Cardiac muscle cell (in vitro differentiated cells and primary cell): ENCODE results near the gene DOCK2. TPM values are rescaled to one million over a fixed set of nuclear protein-coding genes. Genes with fewer than 3 reads are reported as not detected.
A peak's percentile ranks its signal among the peaks of the same experiment; 100 is the strongest.

Experiments used
- DNase-seq, 2 donors: peaks; one replicate each; pipeline versions ENCODE4 v3.0.0 to v3.0.0-alpha.2; 2010 to 2017; ENCODE audit warnings: low read depth in 1 of 2, low spot score in 1 of 2
- H3K27ac ChIP-seq: fragments of 200-600 bp; sonication (generic); 2 replicates; pipeline ENCODE4 v1.5.1; 2016
- H3K27me3 ChIP-seq: fragments of 200-600 bp; sonication (generic); 2 replicates; pipeline ENCODE4 v1.6.0; 2016; ENCODE audit warnings: control low read depth
- H3K36me3 ChIP-seq: fragments of 200-600 bp; sonication (generic); 2 replicates; pipeline ENCODE4 v1.5.1; 2016; ENCODE audit warnings: control low read depth
- H3K4me1 ChIP-seq: fragments of 200-600 bp; sonication (generic); 2 replicates; pipeline ENCODE4 v1.8.1; 2017; ENCODE audit warnings: low read depth, mild to moderate bottlenecking, mixed run types
- H3K4me3 ChIP-seq: fragments of 200-600 bp; sonication (generic); 2 replicates; pipeline ENCODE4 v1.5.1; 2016; ENCODE audit warnings: mild to moderate bottlenecking
- H3K9me3 ChIP-seq: fragments of 200-600 bp; sonication (generic); 2 replicates; pipeline ENCODE4 v1.5.1; 2017; ENCODE audit warnings: low read depth, mild to moderate bottlenecking, control low read depth
- CTCF ChIP-seq: IDR thresholded peaks from 2 replicates; pipeline ENCODE4 v1.5.1; 2012; ENCODE audit warnings: low read depth, mild to moderate bottlenecking, low read length
- polyA plus RNA-seq: library from polyadenylated mRNA; unstranded; fragments of >200 nt; fragmentation: Nextera tagmentation; extraction: Ambion mirVana; gene quantifications from 2 replicates; pipeline ENCODE4 v1.2.1, GENCODE V29; 2016
- total RNA-seq: library from RNA; depleted of rRNA; stranded (reverse); fragments of >200 nt; gene quantifications from 2 replicates; pipeline ENCODE4 v1.2.3, GENCODE V29; 2016

Gene DOCK2
- total and polyA plus RNA-seq, 2 experiments from 2014 or later: 3.3 to 6.5 TPM

GRCh38 chr5:169778622-169779596 lies 141.8 kb downstream of the DOCK2 start:
- no peaks in the 10 kb centered on the region for H3K9me3 ChIP-seq
- no peaks in the 10 kb centered on the region for H3K36me3 ChIP-seq
- no peak overlapping the region for H3K4me3 ChIP-seq
- DNase-seq: no peak
- TF ChIP-seq CTCF: no peak
- no peaks in the 10 kb centered on the region for H3K27me3 ChIP-seq
- peaks cover 33% of the 10 kb centered on the region for H3K4me1 ChIP-seq
- H3K27ac ChIP-seq: peak overlapping the region; percentile 16

GRCh38 chr5:169781420-169782345 lies 144.6 kb downstream of the DOCK2 start:
- no peak for TF ChIP-seq CTCF
- Histone ChIP-seq H3K4me1 (peaks cover 29% of the 10 kb centered on the region), H3K27me3 (no peaks in the 10 kb centered on the region)

DNA sequence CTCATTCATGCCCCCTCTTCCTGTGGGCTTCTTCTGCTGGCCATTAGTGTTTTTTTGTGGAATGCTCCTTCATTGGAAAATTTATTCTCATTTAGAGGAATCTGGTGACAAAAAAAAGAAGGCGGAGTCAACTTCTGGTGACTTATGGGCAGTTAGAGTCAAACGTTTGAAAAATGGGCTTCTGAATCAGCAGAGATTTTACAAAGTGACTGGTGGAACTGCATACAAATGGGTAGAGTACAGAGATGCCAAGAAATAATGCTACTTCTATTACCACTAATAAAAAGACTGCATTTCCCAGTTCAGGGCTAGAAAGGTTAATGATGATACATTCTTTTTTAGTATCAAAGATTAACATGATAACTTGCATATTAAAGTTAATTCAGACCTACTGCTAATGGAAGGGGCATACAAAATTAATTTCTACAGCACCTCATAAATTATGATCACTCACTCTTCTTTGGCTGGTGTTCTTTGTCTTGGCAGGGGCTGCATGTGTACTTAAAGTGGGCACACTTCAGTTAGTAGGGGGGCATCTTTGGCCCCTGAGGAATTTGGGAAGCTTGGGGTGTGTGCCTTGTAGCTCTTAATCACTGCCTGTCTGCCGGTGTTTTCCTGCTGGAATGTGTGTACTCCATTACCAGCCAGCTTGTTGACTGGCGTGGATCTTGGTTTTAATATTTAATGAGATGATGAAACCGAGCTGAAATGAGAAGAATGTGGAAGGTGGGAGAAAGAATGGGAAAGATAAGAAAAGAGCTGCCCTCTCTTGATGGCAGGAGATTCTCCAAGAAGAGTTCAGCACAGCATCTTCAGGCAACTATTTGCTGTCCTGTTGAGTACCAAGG lies 148.9 kb downstream of the DOCK2 start:
- DNase-seq: peak in 1 of 2 donors; percentile 33
- Histone ChIP-seq H3K36me3 (no peaks in the 10 kb centered on the region), H3K4me3 (no peak overlapping the region), H3K4me1 (peaks cover 7% of the 10 kb centered on the region), H3K27ac (no peak overlapping the region), H3K9me3 (no peaks in the 10 kb centered on the region), H3K27me3 (no peaks in the 10 kb centered on the region)
- no peak for TF ChIP-seq CTCF

More at GRCh38 chr5:169781420-169782345, 144.6 kb downstream of the DOCK2 start:
- H3K4me3 ChIP-seq: no peak overlapping the region
- H3K27ac ChIP-seq: peak overlapping the region; percentile 38
- no peak for DNase-seq
- H3K9me3 ChIP-seq: no peaks in the 10 kb centered on the region
- no peaks in the 10 kb centered on the region for H3K36me3 ChIP-seq

DNA sequence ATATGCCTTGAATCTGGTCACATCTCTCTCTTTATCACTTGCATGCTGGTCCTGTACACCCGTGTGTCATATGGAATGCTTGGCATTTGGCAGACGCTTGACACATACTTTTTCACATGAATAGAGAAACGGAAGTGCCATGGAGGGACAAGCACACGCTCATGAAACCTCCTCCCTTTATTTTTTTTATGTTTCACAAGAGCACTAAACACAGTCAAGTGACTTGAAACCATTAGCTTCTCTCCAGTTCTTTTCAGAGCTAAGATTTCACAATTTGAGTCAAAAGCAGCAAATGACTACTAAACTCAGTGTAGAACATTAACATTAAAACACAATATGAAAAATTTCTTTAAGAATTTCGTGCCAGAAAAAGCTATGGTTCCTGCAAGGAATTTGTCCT lies 151.1 kb downstream of the DOCK2 start:
- DNase-seq: peak in 1 of 2 donors; percentile 50
- no peak overlapping the region for H3K27ac ChIP-seq

More for the DNA sequence above, 151.1 kb downstream of the DOCK2 start:
- Histone ChIP-seq H3K9me3 (no peaks in the 10 kb centered on the region), H3K36me3 (no peaks in the 10 kb centered on the region), H3K27me3 (no peaks in the 10 kb centered on the region), H3K4me3 (no peak overlapping the region), H3K4me1 (peaks cover 9% of the 10 kb centered on the region)
- TF ChIP-seq CTCF: no peak
